ENCODE results near the gene CLSTN2.

Gene CLSTN2

DNA sequence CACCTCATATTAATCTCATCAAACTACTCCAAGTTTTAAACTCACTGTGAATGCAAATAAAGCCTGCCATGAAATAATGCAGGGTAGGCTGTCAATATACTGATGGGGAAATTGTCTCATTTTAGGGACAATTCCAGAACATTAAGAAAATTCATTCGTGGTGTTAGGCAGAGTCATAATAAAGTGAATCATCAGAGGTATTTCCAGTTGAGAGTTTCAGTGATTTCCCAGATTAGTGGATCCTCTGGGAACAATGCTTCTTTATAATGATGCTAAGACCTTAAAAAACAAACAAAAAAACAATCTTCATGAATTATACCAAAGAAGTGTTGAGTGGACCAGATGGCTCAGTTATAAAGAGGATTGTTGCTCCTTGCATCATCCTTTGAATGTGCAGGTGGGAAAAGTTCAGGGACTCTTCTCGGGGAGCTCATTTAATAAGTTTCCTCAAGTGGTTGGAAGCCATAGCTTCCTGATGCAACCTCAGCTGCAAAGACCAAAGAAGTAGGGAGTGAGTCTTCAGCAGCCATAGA is 381.9 kb downstream of the CLSTN2 start:
- no peak for TF ChIP-seq POLR2A (IDR thresholded peaks at IDR 0.05; ENCODE audit: low read depth, low read length)
- no peak for DNase-seq (ENCODE audit: insufficient read length, low spot score)
- FAIRE-seq, result no peak

DNA sequence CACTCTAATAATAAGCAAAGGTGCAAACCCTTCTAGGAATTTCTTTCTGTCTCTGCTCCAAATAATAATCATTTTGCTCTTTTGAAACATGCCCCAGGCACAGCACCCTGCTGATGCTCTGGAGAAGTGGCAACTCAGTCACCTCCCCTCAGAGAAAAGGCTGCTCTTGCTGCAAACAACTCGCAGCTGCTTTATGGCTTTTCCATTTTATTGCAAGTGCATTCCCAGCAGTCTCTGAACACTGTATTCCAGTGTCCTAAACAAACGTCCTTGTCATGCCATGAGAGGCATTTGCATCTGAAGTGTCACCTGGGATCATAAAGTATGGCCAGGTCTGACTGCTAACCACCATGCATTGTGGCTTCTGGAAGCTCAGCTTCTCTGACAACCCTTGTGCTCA is 384.8 kb downstream of the CLSTN2 start:
- no peak for TF ChIP-seq POLR2A (IDR thresholded peaks at IDR 0.05; ENCODE audit: low read depth, low read length)
- no peak for DNase-seq (ENCODE audit: insufficient read length, low spot score)
- FAIRE-seq, result no peak

DNA sequence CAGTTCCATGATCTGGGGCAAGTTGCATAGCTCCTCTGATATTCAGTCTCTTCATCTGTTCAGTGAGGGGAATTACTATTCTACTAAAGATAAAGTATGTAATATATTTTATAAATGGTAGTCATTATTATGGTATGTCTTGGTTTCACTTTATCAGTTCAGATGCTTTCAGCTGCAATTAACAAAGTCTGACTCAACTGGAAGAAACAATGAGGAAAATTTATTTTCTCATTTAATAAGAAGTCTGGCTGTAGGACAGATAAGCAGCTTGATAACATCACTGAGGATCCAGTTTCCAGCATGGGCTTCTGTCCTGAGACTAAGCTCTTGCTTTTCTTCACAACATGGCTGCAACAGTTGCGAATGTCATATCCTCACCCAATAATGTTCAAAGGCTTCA is 388.6 kb downstream of the CLSTN2 start:
- FAIRE-seq (no peak), DNase-seq (ENCODE audit: insufficient read length, low spot score) (no peak)
- TF ChIP-seq POLR2A (IDR thresholded peaks at IDR 0.05; ENCODE audit: low read depth, low read length), result no peak

DNA sequence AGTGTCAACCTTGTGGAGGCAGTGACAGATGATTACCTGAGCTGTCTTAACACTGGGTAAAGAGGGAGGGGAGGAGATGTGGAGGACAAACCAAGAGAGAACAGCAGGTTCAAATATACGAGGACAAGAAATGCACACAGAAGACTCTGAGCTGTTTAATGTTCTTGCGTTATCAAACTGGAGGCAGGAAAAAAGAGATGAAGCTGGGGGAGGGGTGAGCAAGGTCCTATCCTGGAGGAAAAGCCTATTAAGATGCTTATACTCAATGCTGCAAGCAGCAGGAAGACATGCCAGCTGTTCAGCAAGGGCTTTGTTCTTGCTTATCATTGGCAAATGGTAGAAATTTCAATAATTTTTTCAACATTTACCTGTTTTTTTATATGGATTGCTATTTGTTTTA is 397.1 kb downstream of the CLSTN2 start:
- TF ChIP-seq POLR2A (IDR thresholded peaks at IDR 0.05; ENCODE audit: low read depth, low read length), result no peak
- DNase-seq (ENCODE audit: insufficient read length, low spot score) (no peak), FAIRE-seq (no peak)

DNA sequence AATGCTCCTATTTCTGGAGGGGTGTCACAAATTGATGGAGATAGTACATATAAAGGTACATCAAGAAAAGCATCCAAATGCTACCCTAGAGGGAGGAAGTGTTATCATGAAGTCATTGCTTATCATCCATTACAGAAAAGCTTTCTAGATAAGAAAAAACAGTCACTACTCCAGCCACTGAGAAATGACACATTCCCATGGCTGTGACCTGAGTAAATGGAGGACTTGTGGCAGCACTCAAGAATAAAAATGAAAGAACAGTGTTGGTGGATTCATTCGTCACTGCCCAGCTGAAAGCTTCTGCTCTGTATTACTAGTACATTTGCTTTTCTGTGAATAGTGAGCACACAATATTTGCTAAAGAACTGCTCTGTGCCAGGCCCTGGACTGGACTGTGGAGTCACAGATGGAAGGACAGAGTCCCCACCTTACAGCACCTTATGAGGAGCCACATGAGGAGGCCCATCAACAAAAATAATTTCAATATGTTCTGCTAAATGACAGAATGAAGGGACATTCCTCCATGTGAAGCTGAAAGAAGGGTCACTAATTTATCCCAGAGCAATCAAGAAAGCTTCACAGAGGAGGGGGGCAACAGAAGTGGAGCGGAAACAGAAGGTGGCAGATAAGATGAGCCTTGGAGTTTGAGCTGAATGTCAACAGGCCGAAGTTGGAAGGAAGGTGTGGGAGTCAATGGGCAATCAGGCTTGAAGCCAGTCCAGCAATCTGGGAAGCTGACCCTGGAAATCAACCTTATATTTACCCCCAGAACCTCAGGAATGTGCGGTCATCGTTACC is 399.3 kb downstream of the CLSTN2 start:
- FAIRE-seq (no peak), DNase-seq (ENCODE audit: insufficient read length, low spot score) (no peak)
- no peak for TF ChIP-seq POLR2A (IDR thresholded peaks at IDR 0.05; ENCODE audit: low read depth, low read length)

DNA sequence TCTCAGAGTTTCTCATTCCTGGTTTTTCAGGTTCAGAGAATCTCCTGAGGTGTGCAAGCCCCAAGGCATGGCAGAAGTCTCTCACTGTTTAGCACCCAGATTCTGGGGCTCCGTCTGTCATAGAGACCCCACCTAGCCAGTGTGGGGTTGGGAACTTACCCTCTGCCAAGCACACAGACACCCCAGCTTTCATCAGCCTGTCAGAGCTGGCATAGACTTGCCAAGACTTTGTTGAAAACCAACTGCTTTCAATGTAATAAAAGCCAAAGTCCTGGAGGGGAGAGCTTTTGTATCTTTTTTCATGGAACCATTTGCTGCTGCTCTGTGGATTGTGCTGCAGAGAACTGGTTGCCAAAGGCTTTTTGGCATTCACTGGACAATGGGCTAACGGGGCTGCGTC is 401.5 kb downstream of the CLSTN2 start:
- no peak for TF ChIP-seq POLR2A (IDR thresholded peaks at IDR 0.05; ENCODE audit: low read depth, low read length)
- FAIRE-seq, result no peak

DNA sequence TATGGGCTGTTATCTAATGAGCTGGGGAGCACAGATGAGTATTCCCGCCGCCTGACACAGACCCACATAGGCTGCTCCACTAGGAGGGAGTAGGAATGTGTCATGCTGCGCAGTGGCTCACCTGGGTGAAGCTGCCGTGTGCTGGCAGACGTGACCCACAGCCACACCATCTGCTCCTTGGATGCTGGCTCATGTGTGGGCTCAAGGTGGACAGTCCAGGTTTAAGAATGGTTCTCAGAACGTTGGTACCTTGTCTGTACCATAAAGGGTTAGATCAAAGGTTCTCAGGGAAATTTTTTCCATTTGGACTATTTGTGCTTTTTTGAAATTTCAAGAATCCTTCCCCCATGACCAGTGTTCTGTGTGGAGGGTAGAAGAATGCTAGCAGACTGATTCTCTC is 403.9 kb downstream of the CLSTN2 start:
- FAIRE-seq (no peak), DNase-seq (ENCODE audit: insufficient read length, low spot score) (no peak)
- no peak for TF ChIP-seq POLR2A (IDR thresholded peaks at IDR 0.05; ENCODE audit: low read depth, low read length)

More for the DNA sequence above, 401.5 kb downstream of the CLSTN2 start:
- no peak for DNase-seq (ENCODE audit: insufficient read length, low spot score)

DNA sequence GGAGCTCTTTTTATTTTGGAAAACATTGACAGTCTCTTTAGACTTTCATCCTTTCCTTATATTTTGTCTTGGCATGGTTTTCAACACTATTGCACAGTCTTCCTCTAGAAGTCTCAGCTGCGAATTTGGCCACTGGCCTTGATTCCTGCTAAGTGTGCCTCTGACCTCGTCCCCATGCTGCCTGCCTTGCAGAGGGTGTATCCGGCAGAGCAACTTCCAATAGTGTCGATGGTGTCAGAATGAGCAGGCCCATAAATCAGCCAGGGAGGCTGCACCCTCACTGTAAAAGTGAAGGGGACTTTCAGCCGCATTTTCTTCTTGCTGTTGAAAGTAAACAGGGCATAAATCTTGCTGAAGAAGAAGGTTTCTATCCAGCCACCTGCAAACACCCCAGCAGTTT is 406.2 kb downstream of the CLSTN2 start:
- TF ChIP-seq POLR2A (IDR thresholded peaks at IDR 0.05; ENCODE audit: low read depth, low read length), result no peak
- no peak for DNase-seq (ENCODE audit: insufficient read length, low spot score)
- FAIRE-seq, result no peak

DNA sequence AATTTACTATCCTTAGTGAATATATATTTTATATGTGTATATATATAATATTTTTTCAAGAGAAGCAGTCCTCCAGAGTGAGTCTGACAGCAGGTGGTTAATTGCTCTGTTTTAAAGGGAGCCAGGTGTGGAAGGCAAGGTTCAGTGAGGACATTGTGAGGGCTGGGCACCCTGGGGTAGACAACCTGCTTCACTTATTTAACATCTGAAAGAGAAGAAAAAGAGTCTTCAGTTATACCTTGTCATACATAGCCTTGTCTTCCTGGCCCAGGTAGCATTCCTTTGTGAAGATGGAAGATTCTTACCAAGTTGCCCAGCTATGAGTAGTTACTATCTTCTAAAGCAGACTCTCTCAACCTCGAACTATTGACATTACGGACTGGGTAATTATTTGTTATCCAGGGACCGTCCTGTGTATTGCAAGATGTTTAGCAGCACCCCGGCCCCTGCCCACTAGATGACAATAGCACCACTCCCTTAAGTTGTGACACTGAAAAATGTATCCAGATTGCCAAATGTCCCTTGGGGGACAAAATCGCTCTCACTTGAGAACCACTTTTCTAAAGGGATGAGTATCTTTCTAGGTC is 406.9 kb downstream of the CLSTN2 start:
- DNase-seq (ENCODE audit: insufficient read length, low spot score) (no peak), FAIRE-seq (no peak)
- TF ChIP-seq POLR2A (IDR thresholded peaks at IDR 0.05; ENCODE audit: low read depth, low read length), result no peak

DNA sequence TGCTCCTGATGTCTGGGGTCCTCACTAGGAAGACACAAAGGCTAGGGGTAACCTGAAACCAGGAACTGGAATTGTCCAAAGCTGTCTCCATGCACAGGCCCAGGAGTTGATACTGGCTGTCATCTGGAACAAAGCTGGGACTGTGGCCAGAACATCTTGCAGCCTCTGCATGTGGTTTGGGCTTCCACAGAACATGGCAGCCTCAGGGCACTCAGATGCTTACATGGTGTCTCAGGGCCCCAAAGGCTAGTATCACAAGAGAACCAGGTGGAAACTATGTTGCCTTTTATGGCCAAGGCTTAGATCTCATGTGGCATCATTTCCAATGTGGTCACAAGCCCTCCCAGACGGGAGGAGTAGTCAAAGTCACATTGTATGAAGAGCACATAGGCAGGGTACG is 407.7 kb downstream of the CLSTN2 start:
- no peak for DNase-seq (ENCODE audit: insufficient read length, low spot score)
- FAIRE-seq, result no peak
- no peak for TF ChIP-seq POLR2A (IDR thresholded peaks at IDR 0.05; ENCODE audit: low read depth, low read length)

DNA sequence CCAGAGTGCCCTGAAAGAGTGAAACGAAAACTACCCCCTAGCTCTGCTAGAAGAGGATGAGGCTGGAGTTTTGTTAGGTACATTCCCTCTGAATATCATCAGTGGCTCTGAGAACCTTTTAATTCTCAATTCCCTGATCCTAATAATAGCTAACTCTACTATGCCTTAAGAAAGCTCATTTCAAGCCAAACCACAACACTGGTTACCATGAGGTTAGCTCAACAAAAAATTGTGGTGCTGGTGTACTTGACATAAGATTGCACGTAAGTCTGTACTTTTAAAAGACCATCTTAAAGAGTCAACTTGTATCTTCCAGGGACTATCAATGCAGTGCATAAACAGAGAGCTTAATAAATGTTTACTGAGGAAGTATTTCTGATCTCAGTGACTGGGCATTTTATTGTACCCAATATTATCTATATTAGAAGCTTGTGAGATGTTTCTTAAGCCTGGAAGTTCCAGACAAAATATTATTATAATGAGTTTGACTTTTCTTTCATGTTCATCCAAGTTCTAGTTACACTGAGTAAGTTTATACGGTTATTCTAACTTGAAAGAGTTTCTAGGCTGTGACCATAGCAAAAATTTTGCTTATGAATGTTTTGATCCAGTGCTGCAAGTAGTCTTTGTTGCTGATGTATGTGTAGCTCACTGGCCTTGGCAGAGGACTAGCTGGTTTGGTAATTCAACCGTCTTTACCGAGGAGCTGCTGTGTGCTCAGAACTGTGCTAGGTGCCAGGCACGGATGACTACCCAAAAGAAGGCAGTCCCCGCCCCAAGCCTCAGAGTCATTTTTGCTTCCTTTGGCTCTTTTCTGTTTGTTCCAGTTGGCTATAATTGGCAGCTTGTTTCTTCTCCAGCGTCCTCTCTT is 408.5 kb downstream of the CLSTN2 start:
- no peak for FAIRE-seq
- no peak for TF ChIP-seq POLR2A (IDR thresholded peaks at IDR 0.05; ENCODE audit: low read depth, low read length)
- DNase-seq (ENCODE audit: insufficient read length, low spot score), result no peak

DNA sequence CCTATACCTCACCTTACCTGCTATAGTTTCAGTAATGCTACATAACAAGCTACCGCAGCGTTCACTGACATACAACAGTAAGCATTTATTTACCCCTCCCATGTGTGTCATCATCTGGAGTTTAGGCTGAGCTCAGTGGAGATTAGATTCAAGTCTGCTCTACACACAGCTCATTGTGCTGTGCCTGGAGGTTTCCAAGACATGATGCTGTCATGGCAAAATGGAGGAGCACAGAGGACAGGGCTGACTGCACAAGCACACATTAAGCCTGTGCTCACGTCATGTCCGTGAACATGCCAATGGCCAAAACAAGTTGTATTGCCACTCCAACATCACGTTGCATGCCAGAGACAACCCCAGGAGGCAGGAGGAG is 409.1 kb downstream of the CLSTN2 start:
- no peak for DNase-seq (ENCODE audit: insufficient read length, low spot score)
- no peak for TF ChIP-seq POLR2A (IDR thresholded peaks at IDR 0.05; ENCODE audit: low read depth, low read length)
- no peak for FAIRE-seq

DNA sequence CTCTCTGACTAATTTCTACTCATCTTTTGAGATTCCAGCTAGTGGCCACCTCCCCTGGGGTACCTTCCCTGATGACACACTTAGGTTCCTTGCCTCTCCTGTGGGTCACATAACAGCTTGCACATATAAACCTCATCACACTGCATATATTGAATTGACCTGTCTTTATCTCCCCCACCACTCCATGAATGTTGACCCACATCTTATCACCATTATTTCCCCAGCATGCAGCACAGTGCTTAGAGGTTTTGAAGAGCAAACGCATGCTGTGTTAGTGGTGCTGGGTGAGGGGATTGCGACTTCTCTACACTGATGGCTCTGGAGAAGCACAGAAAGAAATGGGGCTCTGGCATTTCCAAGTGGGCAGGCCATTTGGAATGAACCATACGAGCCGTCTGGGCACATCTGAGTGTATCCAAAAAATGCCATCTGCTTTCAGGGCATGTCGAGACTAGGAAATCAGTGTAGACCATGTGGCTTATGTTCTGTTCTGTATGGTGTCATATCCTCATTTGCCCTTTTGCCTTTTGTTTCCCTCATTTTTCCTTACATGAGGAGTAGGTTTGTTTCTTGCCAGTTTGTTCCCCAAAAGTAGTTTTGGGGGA is 409.7 kb downstream of the CLSTN2 start:
- DNase-seq (ENCODE audit: insufficient read length, low spot score) (no peak), FAIRE-seq (no peak)
- no peak for TF ChIP-seq POLR2A (IDR thresholded peaks at IDR 0.05; ENCODE audit: low read depth, low read length)

DNA sequence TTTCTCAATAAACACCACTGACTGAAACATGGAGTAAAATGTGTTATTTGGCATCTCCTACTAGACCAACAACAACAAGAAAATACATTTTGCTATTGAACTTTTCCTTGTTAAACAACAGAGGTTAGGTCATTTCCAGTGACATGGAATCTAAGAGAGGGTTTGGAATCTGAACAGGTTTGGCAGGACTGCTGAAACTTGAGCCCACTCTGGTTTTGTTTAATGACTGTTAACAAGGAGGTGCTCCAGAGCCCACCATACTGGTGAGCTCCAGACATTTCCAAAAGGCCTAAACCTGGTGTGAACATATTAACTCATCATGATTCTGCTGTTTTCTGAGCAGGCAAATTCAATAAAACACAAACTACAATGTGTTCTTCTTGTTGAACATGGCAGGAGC is 412.2 kb downstream of the CLSTN2 start:
- no peak for TF ChIP-seq POLR2A (IDR thresholded peaks at IDR 0.05; ENCODE audit: low read depth, low read length)
- DNase-seq (ENCODE audit: insufficient read length, low spot score) (no peak), FAIRE-seq (no peak)

Data from H54 (cell line).